Neuron (in vitro differentiated cells): ENCODE data around the gene ETF1.
"Not testable (repeated sequence)": the region's sequence is repeated elsewhere in the genome, so short reads cannot be mapped to it uniquely, and the experiment has no call there.

Source experiments
- H2AFZ ChIP-seq: one replicate; pipeline ENCODE4 v1.6.1; 2013; ENCODE audit warnings: low read depth, mild to moderate bottlenecking, inconsistent platforms, low read length, moderate library complexity
- H3K27me3 ChIP-seq: one replicate; pipeline ENCODE4 v1.6.1; 2013; ENCODE audit warnings: low read length; ENCODE audit not compliant: insufficient read depth
- H3K36me3 ChIP-seq: one replicate; pipeline ENCODE4 v1.6.1; 2013; ENCODE audit warnings: low read length; ENCODE audit not compliant: insufficient read depth
- H3K4me1 ChIP-seq: one replicate; pipeline ENCODE4 v1.6.1; 2013; ENCODE audit warnings: low read length; ENCODE audit not compliant: insufficient read depth
- H3K4me3 ChIP-seq: 2 replicates; pipeline ENCODE4 v1.5.1; 2013; ENCODE audit warnings: mild to moderate bottlenecking, low read length, moderate library complexity
- H3K9me3 ChIP-seq: one replicate; pipeline ENCODE4 v1.6.1; 2013; ENCODE audit warnings: low read length

Gene ETF1

GRCh38 chr5:138536215-138536614 lies 6.8 kb downstream of the ETF1 start:
- no peak overlapping the region for H3K4me3 ChIP-seq
- H3K27me3 ChIP-seq: no peaks in the 10 kb centered on the region
- H2AFZ ChIP-seq: no peak overlapping the region
- peaks cover 6% of the 10 kb centered on the region for H3K4me1 ChIP-seq
- no peaks in the 10 kb centered on the region for H3K9me3 ChIP-seq
- peaks cover 53% of the 10 kb centered on the region for H3K36me3 ChIP-seq

- Histone ChIP-seq H3K9me3 (no peaks in the 10 kb centered on the region), H3K27me3 (no peaks in the 10 kb centered on the region), H3K4me1 (peaks cover under 1% of the 10 kb centered on the region), H3K36me3 (peaks cover 44% of the 10 kb centered on the region), H3K4me3 (no peak overlapping the region), H2AFZ (no peak overlapping the region)
Measured at GRCh38 chr5:138533973-138534941, 8.8 kb downstream of the ETF1 start.

DNA sequence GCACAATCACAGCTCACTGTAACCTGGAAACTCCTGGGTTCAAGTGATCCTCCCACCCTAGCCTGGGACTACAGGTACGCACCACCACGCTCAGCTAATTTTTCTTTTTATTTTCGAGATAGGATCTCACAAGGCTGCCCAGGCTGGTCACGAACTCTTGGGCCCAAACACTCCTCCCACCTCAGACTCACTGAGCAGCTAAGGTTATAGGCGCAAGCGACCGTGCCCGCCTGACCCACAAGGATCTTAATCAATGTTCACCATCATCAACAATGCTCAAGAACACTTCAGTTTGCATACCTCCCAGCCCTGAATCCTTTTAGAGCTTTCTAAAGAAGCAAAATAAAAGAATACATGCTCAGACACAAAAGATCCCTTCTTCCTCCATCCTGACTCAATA lies 13.2 kb downstream of the ETF1 start:
- Histone ChIP-seq H3K4me3 (no peak overlapping the region), H3K27me3 (no peaks in the 10 kb centered on the region), H3K9me3 (peaks cover 2% of the 10 kb centered on the region), H2AFZ (no peak overlapping the region), H3K4me1 (no peaks in the 10 kb centered on the region), H3K36me3 (peaks cover 33% of the 10 kb centered on the region)

DNA sequence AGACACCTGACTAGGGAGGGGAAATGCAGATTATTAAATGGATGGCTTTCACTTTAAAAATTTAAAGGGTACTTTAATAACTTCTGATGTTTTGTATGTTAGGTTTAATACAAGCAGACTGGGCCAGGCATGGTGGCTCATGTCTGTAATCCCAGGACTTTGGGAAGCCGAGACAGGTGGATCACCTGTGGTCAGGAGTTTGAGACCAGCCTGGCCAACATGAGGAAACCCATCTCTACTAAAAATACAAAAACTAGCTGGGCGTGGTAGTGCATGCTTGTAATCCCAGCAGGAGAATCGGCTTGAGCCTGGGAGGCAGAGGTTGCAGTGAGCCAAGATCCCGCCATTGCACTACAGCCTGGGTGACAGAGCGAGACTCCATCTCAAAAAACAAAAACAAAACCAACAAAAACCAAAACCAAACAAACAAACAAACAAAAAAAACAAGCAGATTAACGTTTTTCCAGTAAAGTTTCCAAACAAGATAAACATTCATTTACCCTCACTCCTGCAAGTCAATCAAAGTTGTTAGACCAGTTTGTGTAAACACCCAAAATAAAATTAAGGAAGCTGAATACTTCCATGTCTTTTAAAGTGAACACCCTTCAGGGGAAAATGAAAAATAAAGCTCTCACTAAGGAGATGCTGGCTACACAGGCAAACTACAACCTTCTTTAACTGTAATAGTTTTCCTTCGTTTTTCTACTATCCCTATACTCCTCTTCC lies 14.1 kb downstream of the ETF1 start:
- Histone ChIP-seq H2AFZ (no peak overlapping the region), H3K27me3 (no peaks in the 10 kb centered on the region), H3K9me3 (peaks cover 2% of the 10 kb centered on the region), H3K36me3 (peaks cover 29% of the 10 kb centered on the region), H3K4me3 (no peak overlapping the region), H3K4me1 (peaks cover 1% of the 10 kb centered on the region)

DNA sequence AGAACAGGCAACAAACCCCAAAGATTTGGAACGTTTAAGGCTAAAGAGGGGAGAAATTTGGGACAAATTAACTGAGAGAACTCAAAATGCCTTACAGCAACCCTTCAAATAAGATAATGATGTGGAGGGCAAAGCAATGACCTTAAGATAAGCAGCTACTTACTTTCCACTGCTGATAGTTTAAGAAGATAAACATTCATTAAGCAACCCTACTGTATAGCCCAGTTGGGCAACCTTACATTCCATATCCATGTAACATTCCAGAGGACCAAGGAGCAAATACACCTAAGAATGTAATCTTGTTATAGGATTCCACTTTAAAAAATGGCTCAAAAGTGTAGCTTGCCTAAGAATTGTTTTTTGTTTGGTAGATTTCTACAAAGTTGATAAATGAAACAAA lies 14.8 kb downstream of the ETF1 start:
- Histone ChIP-seq H3K9me3 (peaks cover 2% of the 10 kb centered on the region), H2AFZ (no peak overlapping the region), H3K4me3 (no peak overlapping the region), H3K4me1 (peaks cover 6% of the 10 kb centered on the region), H3K36me3 (peaks cover 22% of the 10 kb centered on the region), H3K27me3 (no peaks in the 10 kb centered on the region)

- H3K27me3 ChIP-seq: no peaks in the 10 kb centered on the region
- no peak overlapping the region for H2AFZ ChIP-seq
- H3K4me3 ChIP-seq: no peak overlapping the region
- peaks cover 17% of the 10 kb centered on the region for H3K36me3 ChIP-seq
- peaks cover 2% of the 10 kb centered on the region for H3K9me3 ChIP-seq
- peaks cover 8% of the 10 kb centered on the region for H3K4me1 ChIP-seq
Measured at GRCh38 chr5:138527170-138527569, 15.9 kb downstream of the ETF1 start.

DNA sequence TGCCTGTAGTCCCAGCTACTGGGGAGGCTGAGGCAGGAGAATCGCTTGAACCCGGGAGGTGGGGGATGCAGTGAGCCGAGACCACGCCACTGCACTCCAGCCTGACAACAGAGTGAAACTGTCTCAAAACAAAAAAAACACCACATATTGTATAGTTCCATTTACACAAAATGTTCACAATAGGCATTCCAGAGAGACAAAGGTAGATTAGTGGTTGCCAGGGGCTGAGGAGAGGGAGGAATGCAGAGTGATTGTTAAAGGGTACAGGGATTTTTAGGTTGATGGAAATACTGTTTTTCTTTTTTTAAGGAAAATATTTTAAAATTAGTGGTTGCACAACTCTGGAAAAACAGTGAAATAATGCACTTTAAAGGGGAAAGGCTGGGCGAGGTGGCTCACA lies 19.6 kb downstream of the ETF1 start:
- Histone ChIP-seq H3K36me3 (peaks cover 7% of the 10 kb centered on the region), H3K4me1 (peaks cover 8% of the 10 kb centered on the region), H2AFZ (no peak overlapping the region), H3K4me3 (no peak overlapping the region), H3K27me3 (no peaks in the 10 kb centered on the region), H3K9me3 (peaks cover 2% of the 10 kb centered on the region)

DNA sequence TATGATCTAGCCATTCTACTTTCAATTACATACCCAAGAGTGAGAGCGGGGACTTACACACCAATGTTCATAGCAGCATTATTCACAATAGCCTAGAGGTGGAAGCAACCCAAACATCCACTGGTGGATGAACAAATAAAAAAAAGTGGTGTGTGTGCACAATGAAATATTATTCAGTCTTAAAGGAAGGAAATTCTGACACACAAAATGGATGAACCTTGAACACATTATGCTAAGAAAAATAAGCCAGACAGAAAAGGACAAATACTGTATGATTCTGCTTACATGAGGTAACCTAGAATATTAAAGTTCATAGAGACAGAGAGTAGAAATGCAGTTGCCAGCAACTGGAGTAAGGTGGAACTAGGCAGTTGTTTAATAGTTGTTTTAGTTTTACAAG lies 22.1 kb downstream of the ETF1 start:
- Histone ChIP-seq H2AFZ (no peak overlapping the region), H3K9me3 (peaks cover 2% of the 10 kb centered on the region), H3K27me3 (no peaks in the 10 kb centered on the region), H3K36me3 (peaks cover 29% of the 10 kb centered on the region), H3K4me3 (no peak overlapping the region), H3K4me1 (peaks cover 8% of the 10 kb centered on the region)

DNA sequence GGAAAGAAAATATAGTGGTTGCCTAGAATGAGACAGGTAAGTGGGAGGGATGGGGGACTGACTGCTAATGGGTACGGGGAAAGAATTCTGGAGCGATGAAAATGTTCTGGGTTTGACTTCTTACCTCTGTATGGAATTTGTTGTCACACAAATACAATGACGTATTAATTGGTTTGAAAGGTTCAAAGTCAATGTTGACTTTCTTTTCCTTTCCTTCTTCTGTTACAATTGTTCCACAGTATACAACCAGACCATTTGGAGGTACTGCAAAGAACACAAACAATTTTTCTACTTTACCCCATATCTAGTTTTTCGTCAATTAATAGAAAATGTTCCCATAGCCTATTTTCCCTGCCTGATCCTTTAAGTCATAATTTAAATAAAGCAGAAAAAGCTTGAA lies 25.6 kb downstream of the ETF1 start:
- Histone ChIP-seq H3K36me3 (peaks cover 61% of the 10 kb centered on the region), H3K4me3 (no peak overlapping the region), H3K4me1 (no peaks in the 10 kb centered on the region)

GRCh38 chr5:138515556-138516245 lies 27.3 kb downstream of the ETF1 start:
- H3K27me3 ChIP-seq: no peaks in the 10 kb centered on the region
- peaks cover 77% of the 10 kb centered on the region for H3K36me3 ChIP-seq
- H2AFZ ChIP-seq: no peak overlapping the region
- H3K9me3 ChIP-seq: no peaks in the 10 kb centered on the region
- no peaks in the 10 kb centered on the region for H3K4me1 ChIP-seq
- H3K4me3 ChIP-seq: no peak overlapping the region

More for the DNA sequence above, 25.6 kb downstream of the ETF1 start:
- no peak overlapping the region for H2AFZ ChIP-seq
- H3K9me3 ChIP-seq: no peaks in the 10 kb centered on the region
- no peaks in the 10 kb centered on the region for H3K27me3 ChIP-seq

- Histone ChIP-seq H3K27me3 (no peaks in the 10 kb centered on the region), H3K36me3 (peaks cover 89% of the 10 kb centered on the region), H3K9me3 (no peaks in the 10 kb centered on the region), H3K4me3 (no peak overlapping the region), H3K4me1 (peaks cover 4% of the 10 kb centered on the region), H2AFZ (no peak overlapping the region)
Measured at GRCh38 chr5:138514021-138514420, 29.0 kb downstream of the ETF1 start.

DNA sequence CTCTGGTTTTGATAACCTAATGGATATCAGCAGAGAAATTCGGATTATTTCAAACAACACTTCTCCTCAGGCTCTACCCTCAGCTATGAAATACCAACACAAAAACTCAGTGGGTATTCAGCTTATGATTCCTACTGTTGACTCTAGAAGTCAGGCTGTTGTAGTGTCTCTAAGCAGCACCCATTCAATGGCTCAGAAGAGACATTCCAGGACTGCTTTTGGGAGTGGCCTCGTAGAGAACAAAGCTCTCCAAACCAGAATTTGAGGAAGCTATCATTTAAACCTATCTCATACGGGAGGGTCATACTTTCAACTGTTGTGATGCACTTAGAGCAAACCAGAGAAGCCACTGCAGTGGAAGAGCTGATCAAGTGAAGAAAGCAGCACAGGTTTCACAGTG lies 34.1 kb downstream of the ETF1 start:
- peaks cover 5% of the 10 kb centered on the region for H3K4me1 ChIP-seq
- H3K9me3 ChIP-seq: no peaks in the 10 kb centered on the region
- no peak overlapping the region for H2AFZ ChIP-seq
- no peaks in the 10 kb centered on the region for H3K27me3 ChIP-seq
- peaks cover 69% of the 10 kb centered on the region for H3K36me3 ChIP-seq
- H3K4me3 ChIP-seq: no peak overlapping the region

DNA sequence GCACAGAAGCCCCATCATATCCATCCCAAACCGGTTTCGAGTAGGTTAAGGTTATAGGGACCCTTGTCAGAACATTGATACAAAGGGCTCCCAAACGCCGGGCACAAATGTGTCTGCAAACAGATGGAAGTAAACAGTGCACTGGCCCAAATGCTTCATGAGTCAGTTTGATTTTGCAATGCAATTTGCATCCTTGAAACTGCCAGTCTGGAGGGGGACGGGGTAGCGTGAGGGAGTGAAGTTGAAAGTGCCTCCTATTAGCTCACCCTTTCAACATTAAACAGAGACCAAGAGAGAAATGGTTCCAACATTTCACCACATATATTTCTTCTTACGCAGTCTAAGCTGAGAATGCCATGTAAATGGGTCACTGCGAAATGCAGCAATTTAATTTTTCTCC lies 35.6 kb downstream of the ETF1 start:
- not testable (repeated sequence) for H3K27me3 ChIP-seq, H3K9me3 ChIP-seq, H2AFZ ChIP-seq, H3K4me1 ChIP-seq, H3K4me3 ChIP-seq
- H3K36me3 ChIP-seq: peaks cover 55% of the 10 kb centered on the region
